Panc1 (cell line): Measurements from ENCODE around the gene C1orf232.

Experiments used
- POLR2AphosphoS5 ChIP-seq: IDR thresholded peaks from 2 replicates; pipeline ENCODE4 v1.6.1; 2012; ENCODE audit warnings: mild to moderate bottlenecking, low read depth, low read length, moderate library complexity
- SIN3A ChIP-seq: IDR thresholded peaks from 2 replicates; pipeline ENCODE4 v1.6.1; 2012; ENCODE audit warnings: low read depth, mild to moderate bottlenecking, low read length, moderate library complexity, borderline replicate concordance; ENCODE audit not compliant: insufficient read depth
- TF ChIP-seq, protein P1 (sequence below), 2 experiments: IDR thresholded peaks; 2 replicates each; pipeline ENCODE4 v1.6.1; 2011 to 2012; ENCODE audit warnings: low read depth in 2 of 2, control low read depth in 1 of 2, low read length in 1 of 2, mild to moderate bottlenecking in 1 of 2, moderate library complexity in 1 of 2; ENCODE audit not compliant: insufficient read depth in 1 of 2
- TF ChIP-seq, protein P2 (sequence below): fragments of 450-650 bp; IDR thresholded peaks from 2 replicates; pipeline ENCODE4 v1.5.1; 2017; ENCODE audit warnings: mild to moderate bottlenecking

DNA sequence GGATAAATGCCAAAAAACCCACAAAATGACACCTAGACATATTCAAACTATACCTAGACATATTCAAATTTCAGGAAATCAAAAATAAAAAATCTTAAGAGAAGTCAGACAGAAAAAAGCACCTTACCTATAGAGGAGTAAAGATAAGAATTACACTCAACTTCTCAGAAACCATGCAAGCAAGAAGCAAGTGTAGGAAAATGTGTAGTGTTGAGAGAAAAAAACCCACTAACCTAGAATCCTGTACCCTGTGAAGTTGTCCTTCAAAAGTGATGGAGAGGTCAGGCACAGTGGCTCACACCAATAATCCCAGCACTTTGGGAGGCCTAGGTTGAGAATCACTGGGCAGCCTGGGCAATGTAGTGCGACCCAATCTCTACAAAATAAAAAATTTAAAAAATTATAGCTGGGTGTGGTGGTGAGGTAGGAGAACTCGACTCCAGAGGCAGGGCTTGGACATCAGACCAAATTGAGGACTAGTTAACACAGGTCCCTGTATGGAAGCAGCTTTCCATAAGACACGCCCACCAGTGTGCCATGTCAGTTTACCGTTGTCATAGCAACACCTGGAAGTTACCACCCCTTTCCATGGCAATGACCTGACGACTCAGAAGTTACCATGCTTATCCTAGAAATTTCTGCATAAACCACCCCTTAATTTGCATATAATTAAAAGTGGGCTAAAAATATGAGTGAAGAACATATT, 36.5 kb downstream of the C1orf232 start:
- TF ChIP-seq, protein P1, sequence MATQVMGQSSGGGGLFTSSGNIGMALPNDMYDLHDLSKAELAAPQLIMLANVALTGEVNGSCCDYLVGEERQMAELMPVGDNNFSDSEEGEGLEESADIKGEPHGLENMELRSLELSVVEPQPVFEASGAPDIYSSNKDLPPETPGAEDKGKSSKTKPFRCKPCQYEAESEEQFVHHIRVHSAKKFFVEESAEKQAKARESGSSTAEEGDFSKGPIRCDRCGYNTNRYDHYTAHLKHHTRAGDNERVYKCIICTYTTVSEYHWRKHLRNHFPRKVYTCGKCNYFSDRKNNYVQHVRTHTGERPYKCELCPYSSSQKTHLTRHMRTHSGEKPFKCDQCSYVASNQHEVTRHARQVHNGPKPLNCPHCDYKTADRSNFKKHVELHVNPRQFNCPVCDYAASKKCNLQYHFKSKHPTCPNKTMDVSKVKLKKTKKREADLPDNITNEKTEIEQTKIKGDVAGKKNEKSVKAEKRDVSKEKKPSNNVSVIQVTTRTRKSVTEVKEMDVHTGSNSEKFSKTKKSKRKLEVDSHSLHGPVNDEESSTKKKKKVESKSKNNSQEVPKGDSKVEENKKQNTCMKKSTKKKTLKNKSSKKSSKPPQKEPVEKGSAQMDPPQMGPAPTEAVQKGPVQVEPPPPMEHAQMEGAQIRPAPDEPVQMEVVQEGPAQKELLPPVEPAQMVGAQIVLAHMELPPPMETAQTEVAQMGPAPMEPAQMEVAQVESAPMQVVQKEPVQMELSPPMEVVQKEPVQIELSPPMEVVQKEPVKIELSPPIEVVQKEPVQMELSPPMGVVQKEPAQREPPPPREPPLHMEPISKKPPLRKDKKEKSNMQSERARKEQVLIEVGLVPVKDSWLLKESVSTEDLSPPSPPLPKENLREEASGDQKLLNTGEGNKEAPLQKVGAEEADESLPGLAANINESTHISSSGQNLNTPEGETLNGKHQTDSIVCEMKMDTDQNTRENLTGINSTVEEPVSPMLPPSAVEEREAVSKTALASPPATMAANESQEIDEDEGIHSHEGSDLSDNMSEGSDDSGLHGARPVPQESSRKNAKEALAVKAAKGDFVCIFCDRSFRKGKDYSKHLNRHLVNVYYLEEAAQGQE (IDR thresholded peaks at IDR 0.05; ENCODE audit: insufficient read depth in 1 of 2, low read depth in 2 of 2, low read length in 1 of 2), result no peak
- TF ChIP-seq, protein P2, sequence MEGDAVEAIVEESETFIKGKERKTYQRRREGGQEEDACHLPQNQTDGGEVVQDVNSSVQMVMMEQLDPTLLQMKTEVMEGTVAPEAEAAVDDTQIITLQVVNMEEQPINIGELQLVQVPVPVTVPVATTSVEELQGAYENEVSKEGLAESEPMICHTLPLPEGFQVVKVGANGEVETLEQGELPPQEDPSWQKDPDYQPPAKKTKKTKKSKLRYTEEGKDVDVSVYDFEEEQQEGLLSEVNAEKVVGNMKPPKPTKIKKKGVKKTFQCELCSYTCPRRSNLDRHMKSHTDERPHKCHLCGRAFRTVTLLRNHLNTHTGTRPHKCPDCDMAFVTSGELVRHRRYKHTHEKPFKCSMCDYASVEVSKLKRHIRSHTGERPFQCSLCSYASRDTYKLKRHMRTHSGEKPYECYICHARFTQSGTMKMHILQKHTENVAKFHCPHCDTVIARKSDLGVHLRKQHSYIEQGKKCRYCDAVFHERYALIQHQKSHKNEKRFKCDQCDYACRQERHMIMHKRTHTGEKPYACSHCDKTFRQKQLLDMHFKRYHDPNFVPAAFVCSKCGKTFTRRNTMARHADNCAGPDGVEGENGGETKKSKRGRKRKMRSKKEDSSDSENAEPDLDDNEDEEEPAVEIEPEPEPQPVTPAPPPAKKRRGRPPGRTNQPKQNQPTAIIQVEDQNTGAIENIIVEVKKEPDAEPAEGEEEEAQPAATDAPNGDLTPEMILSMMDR, result no peak
- TF ChIP-seq POLR2AphosphoS5 (no peak), SIN3A (no peak)
